TTC549 (cell line): ENCODE data around the gene MRTO4.
"Not testable (repeated sequence)": the region's sequence is repeated elsewhere in the genome, so short reads cannot be mapped to it uniquely, and the experiment has no call there.

Experiments used
- FAIRE-seq: peaks from 2 replicates; lab custom pipeline; 2012; peaks lifted over from hg19 to GRCh38; lab: Jason Lieb, UNC

The MRTO4 gene

DNA sequence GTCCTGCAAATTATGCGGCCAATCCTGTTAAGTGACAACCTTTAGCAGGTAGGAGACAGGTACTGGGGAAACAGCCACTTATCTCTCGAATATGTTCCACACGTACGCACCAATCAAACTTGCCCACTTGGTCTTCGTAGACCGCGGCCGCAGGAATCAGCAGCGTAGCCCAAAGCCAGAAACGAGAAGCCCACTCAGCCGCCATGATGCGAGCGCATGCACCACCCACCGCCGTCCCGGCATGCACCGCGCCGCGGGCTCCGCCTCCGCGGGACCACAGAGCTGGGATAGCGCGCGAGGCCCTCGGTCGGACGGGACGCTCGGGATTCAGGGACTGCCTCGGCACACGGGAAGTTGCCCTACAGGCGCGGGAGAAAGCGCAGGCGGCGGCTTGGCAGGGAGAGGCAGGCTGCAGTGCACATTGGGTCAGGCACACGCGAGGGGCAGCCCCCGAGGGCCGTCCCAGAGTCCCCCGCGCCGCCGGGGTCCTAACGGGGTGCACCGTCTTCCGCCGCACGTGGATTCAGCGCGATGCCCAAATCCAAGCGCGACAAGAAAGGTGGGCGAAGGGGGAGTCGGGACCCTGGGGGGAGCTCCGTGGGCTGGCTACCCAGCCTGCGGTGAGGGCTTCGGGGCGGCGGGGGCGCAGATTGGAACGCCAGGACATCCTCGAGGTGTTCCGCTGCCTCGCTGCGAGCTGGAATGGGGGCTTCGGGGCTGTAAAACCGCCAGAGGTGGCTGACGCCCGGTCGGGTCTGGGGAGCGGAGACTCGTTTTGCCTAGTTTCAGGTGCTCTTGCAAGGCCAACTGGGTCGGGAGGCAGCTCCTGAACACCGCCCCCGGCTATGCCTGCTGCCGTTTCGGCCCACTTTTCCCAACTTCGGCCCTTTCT, at the start of gene MRTO4, which contains the start of gene EMC1:
Gene MRTO4, plus strand, starts transcription at position 501 of the 892 bp plus-strand sequence. Its CDS starts 31 bp downstream, at position 532.
Gene EMC1, minus strand, starts transcription at position 220 of the 892 bp plus-strand sequence. Its CDS starts 15 bp downstream, at position 205.
- no peak for FAIRE-seq

DNA sequence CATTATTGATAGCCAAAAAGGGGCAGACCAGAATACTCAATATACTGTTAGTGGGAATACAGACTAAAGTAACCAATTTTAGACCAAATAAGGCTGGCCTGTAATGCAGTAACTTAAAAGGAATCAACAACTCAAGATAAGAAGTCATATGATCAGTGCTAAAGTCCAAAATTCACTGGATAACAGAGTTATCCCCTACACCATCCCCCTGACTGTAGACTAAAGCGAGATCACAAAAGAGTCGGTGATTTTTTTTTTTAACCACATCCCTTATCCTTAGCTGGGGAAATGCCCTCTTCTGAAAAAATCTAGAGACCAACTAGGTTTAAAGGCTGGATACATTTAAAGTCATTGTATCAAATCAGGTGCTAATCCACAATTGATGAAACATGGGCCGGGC, 49.2 kb upstream of the MRTO4 start:
- FAIRE-seq: no peak

DNA sequence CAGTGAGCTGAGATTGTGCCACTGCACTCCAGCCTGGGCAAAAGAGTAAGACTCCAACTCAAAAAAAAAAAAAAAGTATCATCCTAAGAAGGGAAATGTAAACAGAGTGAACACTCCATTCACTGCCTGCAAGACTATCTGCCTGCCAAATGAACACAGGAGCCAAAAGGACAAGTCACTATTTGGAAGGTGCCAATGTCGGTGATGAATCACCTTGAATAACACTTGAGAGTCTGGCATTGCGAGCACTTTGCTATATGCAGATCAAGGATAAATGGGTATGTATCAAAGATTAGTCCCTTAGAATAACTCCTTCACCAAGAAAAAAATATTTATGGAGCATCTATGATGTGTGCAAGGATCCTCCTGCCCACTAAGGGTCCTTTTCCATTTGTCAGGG, 48.2 kb upstream of the MRTO4 start:
- no peak for FAIRE-seq

DNA sequence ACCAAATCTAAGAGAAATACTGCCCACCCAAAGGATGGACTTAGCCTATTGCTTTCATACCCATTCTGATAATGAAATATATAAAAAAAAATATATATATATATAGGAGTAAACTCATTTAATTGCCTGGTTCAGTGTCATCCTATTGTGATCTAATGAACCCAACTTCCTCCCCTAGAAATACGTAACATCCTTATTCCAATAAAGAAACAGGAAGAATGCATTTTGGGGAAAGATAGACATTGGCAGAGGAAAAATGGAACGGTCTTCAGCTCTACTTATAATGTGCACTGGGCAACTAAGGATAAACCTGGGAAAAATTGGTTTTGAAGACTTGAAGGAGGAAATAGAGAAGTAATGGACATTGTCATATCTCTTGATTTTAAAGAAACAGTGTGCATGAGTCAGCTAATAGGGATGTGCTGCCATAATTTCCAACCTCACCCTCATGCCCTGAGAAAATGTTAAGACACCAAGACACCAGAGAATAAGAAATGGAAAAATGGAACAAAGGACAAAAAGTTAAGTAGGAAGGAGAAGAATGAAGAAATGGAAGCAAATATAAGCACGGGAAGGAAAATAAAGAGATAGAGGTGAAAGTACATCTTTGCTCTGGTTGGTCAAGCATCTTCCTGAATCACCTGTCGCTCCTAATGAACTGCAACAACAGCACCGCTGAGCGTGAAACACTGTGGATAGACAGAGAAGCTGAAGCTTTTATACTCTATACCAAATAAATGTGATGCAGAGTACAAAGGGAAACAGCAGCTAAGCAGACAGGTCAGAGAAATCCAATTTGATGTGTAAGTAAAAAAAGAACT, 46.9 kb upstream of the MRTO4 start:
- no peak for FAIRE-seq

DNA sequence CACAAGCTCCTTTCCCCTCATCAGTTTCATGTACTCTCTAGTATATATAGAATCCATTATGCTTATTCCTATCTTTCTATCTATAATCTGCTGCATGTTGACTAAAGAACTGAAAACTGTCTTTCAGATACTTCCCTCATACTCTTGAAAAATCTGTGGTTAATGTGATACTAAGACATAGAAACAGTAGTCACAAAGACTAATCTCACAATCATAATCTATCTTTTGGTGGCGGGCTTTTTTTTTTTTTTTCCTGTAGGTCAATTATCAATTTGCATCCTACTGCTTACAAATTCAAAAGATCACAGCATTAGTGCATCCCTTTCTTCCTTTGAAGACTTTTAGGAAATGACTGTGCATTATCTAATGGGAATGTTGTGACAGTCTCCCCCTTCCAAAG, 46.2 kb upstream of the MRTO4 start:
- no peak for FAIRE-seq

DNA sequence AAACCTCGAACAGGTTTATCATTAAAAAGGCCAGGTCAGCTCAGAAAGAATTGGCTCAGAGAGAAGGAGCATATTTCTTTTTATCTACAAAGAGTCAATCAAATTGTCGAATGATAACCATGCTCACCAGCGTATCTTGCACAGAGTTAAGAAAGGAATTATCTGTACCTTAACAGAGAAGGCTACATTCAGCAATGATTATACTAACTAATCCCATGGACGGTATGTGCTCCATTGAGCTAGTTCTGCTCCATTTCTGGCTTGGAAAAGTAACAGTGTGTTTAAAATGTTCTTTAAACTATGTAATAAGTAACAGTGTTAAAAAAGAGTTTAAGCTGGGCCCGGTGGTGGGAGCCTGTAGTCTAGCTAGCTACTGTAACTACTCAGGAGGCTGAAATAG, 45.8 kb upstream of the MRTO4 start:
- FAIRE-seq: no peak

DNA sequence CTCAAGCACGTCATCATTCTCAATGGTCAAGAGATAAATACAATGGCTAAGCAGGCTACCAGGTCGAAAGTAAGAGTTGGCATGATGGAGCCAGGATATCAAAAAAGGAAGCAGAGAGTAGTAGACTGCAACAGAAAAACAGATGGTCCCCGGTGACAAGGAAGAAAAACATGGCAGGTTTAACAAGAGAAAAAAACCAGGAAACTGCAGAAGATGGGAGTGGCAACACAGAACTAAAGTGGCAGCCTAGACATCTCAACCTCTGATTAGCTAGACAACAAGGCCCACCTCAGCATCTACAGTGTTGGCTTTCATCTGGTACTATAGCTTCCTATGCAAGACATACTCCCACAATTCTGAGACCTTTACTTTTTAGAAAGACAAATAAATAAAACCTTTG, 44.7 kb upstream of the MRTO4 start:
- FAIRE-seq: no peak

DNA sequence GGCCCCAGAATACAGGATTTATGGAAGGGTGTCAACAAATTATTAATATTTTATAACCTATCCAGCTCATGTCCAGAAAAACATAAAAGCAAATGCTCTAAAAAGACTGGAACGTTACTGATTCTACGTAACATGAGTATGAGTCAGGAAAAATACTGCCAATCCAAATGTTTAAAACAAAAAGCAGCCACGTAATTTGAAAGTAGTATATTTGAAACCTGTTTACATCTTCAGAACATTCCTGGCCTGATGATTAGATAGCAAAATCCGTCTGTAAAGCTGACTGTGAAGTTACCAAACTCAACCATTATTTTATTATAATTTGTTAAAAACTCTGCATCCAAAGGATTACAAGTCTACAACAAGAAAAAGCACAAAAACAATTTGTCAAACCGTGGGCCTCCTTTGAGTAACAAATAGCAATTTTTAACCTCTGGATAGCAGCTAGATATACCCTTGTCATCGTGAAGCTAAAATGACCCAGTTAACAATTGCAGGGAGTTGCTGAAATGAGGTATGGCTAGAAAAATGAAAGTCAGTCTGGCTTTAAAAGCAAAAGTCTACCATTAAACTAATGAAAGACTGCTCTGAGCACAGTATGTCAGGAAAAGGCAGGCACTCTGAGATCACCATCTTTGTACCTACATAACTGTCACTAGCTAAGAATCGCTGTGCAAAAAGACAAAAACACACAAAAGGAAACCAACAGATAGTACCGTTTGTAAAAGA, 42.7 kb upstream of the MRTO4 start:
- FAIRE-seq: no peak

DNA sequence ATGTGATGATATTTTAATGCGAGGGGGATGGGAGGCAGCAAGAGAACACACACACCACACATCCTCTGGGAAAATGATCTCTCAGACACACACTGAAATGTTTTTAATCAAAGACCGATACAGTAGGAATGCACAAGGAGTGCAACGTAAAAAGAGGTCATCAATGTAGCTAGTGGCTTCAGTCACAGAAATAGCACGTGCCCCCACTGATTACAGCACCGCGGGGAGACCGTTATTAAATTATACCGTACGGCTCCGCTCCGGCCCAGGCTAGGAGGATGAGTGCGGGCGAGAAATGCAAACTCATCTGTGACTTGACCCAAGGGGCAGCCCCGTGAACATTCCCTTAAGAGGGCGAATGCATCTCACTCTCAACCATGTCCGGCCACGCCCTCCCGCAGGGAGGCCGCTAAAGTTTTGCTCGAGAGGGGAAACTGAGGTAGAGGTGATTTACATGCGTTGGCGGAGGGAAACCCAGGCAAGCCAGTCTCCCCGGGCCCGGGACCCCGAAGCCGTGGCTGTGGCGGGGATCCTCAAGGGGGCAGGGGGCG, 42.1 kb upstream of the MRTO4 start:
- FAIRE-seq: no peak

DNA sequence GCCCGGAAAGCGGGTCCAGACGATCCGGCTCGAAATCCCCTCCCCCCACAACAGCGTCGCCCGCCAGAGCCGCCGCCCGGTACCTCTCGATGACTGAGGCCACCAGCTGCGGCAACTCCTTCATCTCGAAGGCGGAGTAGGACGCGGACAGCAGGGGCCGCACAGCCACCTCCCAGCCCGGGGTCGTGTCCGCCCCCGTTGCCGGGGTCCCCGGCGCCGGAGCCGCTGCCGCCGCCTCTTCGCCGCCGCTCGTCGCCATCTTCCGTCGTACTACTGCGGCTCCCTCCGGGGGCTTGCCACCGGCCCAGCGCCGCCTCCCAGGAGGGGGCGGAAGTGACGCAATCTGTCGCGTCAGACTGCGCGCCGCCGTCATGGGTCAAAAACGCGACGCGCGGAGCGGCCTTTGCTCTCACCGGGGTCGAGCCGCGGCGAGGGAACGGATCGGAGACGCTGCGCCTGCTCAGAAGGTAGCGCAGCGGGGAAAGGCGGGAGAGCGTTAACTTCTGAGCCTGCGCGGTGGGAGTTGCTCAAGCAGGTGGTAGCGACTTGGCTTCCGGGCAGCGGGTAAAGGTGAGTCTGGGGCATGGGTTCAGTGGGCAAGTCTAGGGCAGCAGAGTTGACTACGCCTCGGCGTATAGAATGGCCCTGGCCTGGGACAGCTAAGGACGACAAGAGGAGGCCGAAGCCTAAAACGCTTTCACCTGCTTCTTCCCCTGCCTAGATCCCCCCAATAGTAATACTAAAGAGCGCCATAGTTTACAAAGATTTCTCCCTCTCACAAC, 41.4 kb upstream of the MRTO4 start, which contains the start of gene UBR4:
Gene UBR4, minus strand, starts transcription at position 277 of the 782 bp plus-strand sequence. Its CDS starts 18 bp downstream, at position 259.
- no peak for FAIRE-seq

DNA sequence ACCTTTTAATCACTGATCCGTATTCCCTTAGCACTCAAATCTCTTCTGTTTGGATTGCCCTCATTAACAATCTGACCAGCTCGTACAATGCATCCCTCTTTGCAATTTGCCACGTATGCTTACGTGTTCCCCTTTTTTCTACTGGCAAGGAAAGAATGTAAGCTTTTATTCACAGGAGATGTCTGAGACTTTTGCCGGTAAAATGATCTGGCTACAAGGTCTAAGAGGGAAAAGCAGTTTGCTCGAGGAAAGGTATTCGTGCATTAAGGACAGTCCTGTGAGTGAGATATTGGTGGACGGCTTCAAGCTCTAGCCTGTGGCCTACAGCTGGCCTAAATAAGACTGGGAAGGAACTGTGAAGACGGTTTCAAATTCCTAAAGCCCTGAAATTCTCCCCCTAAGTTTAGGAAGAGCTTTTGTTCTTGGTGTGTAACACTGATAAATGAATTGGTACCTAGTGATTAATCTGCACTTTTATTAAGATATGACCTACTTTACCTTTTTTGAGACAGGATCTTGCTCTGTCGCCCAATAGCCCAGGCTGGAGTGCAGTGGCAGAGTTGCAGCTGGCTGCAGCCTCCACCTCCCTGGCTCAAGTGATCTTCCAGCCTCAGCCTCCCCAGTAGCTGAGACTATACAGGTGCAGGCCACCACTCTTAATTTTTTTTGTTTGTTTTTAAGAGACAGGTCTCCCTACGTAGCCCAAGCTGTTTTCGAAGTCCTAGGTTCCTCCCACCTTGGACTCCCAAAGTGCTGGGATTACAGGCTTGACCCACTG, 40.6 kb upstream of the MRTO4 start:
- no peak for FAIRE-seq

DNA sequence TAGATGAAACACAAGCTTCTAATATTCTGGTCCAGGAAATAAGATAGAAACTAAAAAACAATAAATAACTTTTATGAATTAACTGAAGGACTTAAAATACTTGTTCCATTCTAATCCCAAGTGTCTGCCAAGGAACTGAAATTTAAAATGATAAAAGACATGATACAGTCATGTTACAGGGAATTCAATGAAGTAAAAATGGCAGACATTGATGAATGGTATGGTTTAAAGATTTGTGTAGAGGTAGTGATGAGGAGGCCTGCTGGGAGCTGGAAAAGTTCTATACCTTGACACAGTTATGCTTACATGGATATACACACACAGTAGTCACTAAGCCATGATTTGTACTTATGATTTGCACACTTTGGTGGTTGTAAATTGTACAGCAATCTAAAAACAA, 39.4 kb upstream of the MRTO4 start:
- no peak for FAIRE-seq

DNA sequence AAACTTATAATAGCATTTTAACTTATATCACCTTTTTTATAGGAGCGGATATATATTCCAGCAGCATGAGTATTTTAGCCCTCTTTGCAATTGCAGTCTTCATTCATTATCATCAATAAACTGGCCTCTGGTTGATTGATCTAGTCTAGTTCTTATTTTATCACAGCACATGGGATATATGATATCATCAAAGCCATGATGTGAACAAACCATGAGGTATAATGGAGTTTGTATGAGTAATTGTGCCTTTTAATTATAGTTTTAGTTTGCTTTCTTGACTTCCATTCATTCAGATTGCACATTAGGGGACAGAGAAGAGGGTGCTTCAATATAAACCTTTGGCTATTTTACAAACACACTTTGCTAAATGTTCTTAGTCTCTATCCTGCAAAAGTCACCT, 38.0 kb upstream of the MRTO4 start:
- no peak for FAIRE-seq

DNA sequence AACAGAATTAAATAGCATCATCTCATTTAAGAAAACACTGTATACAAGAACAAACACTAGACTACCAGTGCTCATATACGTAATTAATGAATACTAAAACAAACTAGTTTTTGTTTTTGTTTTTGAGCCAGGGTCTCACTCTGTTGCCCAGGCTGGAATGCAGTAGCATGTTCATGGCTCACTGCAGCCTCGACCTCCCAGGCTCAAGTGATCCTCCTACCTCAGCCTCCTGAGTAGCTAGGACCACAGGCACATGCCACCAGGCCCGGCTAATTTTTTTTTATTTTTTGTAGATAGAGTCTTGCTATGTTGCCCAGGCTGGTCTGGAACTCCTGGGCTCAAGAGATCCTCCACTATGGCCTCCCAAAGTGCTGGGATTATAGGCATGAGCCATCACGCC, 35.0 kb upstream of the MRTO4 start:
- FAIRE-seq: not testable (repeated sequence)

DNA sequence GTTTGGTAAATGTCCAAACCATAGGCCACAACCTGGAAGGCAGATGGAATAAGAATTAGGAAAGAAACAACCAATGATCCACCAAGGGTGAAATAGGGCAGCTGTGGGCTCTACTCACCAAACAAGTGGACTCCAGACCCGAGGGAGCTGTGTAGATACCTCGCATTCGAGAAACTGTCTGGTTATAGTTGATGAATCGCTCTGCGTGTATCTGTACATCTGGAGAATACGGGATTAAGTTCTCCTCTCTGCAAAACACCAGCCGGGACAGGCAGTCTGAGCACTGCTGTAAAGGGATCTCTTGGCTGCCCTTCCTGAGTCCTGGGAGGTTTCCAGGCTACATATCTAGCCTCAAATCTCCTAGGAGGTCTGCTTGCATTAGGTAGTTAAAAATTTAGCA, 32.2 kb upstream of the MRTO4 start:
- no peak for FAIRE-seq

DNA sequence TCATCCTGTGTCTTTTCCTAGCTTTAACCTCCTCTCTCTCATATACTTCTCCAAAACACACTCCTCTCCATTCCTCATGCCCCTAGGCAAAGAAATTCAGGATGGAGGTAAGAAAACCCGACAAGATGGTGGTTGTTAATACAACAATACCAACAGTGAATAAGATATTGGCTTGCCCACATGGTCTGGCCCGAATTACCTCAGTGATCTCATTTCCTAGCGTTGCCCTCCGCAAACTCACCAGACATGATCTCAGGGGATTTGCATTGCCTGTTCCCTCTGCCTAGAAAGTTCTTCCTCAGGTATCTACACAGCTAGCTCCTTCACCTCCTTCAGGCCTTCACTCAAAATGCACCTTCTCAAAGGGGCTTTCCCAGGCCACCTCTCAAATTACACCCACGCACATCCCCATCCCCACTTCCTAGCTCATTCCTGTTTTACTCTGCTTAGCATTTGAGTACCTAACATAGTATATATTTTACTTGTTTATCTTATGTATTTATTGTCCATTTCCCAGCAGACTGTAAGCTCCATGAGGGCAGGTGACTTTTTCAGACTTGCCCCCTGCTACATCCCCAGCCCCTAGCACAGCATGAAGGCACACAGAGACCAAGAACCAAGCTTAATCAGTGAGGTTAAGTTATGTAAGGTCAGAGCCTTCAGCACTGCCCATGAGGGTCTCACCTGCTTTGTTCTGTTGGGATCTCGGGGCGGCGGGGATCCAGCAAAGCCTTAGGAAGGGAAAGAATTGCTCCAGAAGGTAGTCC, 31.3 kb upstream of the MRTO4 start:
- FAIRE-seq: no peak

DNA sequence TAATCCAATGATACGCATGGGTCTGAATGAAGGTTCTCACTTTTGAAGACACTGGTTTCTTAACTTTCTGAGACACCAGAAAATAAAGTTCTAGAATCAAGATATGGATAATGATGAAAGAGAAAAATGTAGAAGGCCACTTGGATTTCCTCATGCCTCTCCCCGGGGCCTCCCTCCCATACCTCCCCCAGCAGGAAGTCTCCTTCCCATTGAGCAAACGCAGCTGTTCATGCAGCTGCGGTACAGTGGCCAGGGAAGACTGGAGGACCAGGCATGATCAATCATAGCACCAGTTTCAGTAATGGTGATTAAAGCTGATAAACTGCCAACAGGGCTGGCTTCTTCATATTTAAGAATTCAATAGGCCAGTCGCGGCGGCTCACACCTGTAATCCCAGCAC, 30.6 kb upstream of the MRTO4 start:
- FAIRE-seq: no peak

DNA sequence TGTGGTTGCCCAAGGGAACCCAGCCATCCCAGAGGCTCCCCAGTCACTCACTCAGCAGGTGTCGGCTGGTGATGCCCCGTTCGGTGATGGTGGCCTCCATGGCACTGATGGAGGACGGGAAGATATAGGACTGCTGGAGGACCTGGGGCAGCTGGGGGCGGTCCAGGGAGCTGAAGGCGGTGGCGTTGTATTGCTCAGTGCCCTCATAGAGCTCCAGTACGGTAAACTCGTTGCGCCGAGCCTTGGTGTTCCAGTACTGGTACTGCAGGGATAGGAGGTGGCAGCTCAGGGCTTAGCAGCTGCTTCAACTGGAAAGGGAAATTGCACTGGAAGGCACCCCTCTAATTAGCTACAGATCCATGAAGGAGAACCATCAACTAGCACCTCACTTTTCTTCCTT, 29.0 kb upstream of the MRTO4 start:
- no peak for FAIRE-seq

DNA sequence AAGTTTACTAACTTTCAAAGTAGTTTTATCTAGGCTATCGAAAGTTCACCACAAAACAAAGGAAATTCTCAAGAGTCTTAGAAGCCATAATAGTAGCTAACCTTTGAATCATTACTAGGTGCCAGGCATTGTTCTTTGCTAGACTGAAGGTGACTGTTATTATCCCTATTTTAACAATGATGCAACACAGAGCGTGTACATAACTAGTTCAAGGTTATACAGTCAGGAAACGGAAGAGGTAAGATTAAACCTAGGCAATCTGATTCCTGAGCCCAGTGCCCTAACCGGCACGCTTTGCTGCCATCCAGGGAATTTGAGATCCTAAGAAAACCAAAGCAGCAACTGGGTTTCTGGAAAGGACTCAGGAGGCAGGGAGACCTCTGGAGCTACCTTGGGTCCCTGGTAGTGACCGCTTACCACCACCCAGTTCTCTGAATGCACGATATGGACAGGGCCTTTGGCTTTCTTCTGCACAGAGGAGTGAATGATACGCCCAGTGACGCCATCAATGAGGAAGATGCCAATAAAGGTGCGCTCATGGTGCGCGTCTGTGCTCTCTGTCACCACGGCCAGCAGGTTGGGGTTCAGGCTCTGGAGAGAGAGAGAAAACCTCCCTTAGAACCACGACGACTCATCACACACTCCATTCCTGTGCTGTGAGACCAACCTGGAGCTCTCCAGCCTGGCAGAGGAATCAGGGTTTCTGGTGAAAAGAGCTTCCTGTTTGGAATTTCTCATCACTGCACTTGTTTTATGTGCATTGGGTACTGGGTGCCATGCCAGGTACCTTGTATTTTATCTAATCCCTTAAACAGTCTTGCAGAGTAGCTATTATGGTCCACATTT, 28.4 kb upstream of the MRTO4 start:
- no peak for FAIRE-seq
